Measurements from ENCODE around the gene SNX8.

GRCh38 chr7:2259480-2259879, 54.8 kb downstream of the SNX8 start:
- TF ChIP-seq EGR1 (IDR thresholded peaks at IDR 0.05) (no peak), REST (IDR thresholded peaks at IDR 0.05; ENCODE audit: low read depth) (no peak), EP300 (IDR thresholded peaks at IDR 0.05; ENCODE audit: borderline replicate concordance) (no peak), RAD21 (IDR thresholded peaks at IDR 0.05; ENCODE audit: low read depth) (no peak)

Data from Ishikawa (cell line).